H9 (cell line): ENCODE results near the gene NCKAP5L. TPM values are rescaled to one million over a fixed set of nuclear protein-coding genes. Genes with fewer than 3 reads are reported as not detected.

ENCODE experiments used
- DNase-seq: peaks from one replicate; pipeline ENCODE4 v3.0.0-alpha.2; 2017
- H2AFZ ChIP-seq: one replicate; pipeline ENCODE4 v1.6.1; 2013; ENCODE audit warnings: mild to moderate bottlenecking, low read length, control low read depth, moderate library complexity
- H2AK5ac ChIP-seq: 2 replicates; pipeline ENCODE4 v1.6.1; 2013; ENCODE audit warnings: low read length, control low read depth, mixed read lengths; ENCODE audit not compliant: insufficient read length
- H2BK120ac ChIP-seq: one replicate; pipeline ENCODE4 v1.6.1; 2013; ENCODE audit warnings: low read depth, mild to moderate bottlenecking, low read length, control low read depth, inconsistent platforms; ENCODE audit not compliant: poor library complexity, severe bottlenecking
- H2BK12ac ChIP-seq: 2 replicates; pipeline ENCODE4 v1.6.1; 2013; ENCODE audit warnings: low read length, control low read depth, mixed read lengths, low read depth; ENCODE audit not compliant: insufficient read length
- H2BK15ac ChIP-seq: 2 replicates; pipeline ENCODE4 v1.6.1; 2013; ENCODE audit warnings: low read depth, low read length, control low read depth
- H2BK20ac ChIP-seq: one replicate; pipeline ENCODE4 v1.6.1; 2013; ENCODE audit warnings: low read depth, mild to moderate bottlenecking, low read length, control low read depth, inconsistent platforms; ENCODE audit not compliant: poor library complexity, severe bottlenecking
- H2BK5ac ChIP-seq: 2 replicates; pipeline ENCODE4 v1.6.1; 2013; ENCODE audit warnings: low read length, control low read depth, mixed read lengths; ENCODE audit not compliant: insufficient read length
- H3K14ac ChIP-seq: 2 replicates; pipeline ENCODE4 v1.6.1; 2013; ENCODE audit warnings: low read length, control low read depth; ENCODE audit not compliant: insufficient read depth
- H3K18ac ChIP-seq: 2 replicates; pipeline ENCODE4 v1.6.1; 2013; ENCODE audit warnings: low read depth, mild to moderate bottlenecking, mixed read lengths, low read length, control low read depth; ENCODE audit not compliant: insufficient read length
- H3K23ac ChIP-seq: 2 replicates; pipeline ENCODE4 v1.6.1; 2013; ENCODE audit warnings: low read length, control low read depth, mixed read lengths, low read depth; ENCODE audit not compliant: insufficient read length
- H3K23me2 ChIP-seq: 2 replicates; pipeline ENCODE4 v1.6.1; 2013; ENCODE audit warnings: low read depth, mild to moderate bottlenecking, mixed read lengths, low read length, control low read depth; ENCODE audit not compliant: insufficient read length, poor library complexity, severe bottlenecking
- H3K27ac ChIP-seq: 2 replicates; pipeline ENCODE4 v1.5.1; 2013; ENCODE audit warnings: low read length, control low read depth, mixed read lengths, low read depth; ENCODE audit not compliant: insufficient read length
- H3K27me3 ChIP-seq: 2 replicates; pipeline ENCODE4 v1.6.1; 2013; ENCODE audit warnings: low read length, control low read depth, inconsistent platforms; ENCODE audit not compliant: insufficient read depth
- H3K4ac ChIP-seq: 2 replicates; pipeline ENCODE4 v1.6.1; 2013; ENCODE audit warnings: low read depth, mild to moderate bottlenecking, control low read depth, inconsistent platforms, low read length, moderate library complexity
- H3K4me1 ChIP-seq: 2 replicates; pipeline ENCODE4 v1.6.1; 2013; ENCODE audit warnings: low read length, control low read depth, inconsistent platforms; ENCODE audit not compliant: insufficient read depth
- H3K4me2 ChIP-seq: 2 replicates; pipeline ENCODE4 v1.6.1; 2013; ENCODE audit warnings: low read length, control low read depth, mixed read lengths; ENCODE audit not compliant: insufficient read length, insufficient read depth
- H3K56ac ChIP-seq: 2 replicates; pipeline ENCODE4 v1.6.1; 2013; ENCODE audit warnings: low read depth, mild to moderate bottlenecking, mixed read lengths, low read length, control low read depth; ENCODE audit not compliant: insufficient read length
- H3K79me1 ChIP-seq: 2 replicates; pipeline ENCODE4 v1.6.1; 2013; ENCODE audit warnings: low read depth, mild to moderate bottlenecking, moderate library complexity, low read length, control low read depth, inconsistent platforms; ENCODE audit not compliant: insufficient read depth, poor library complexity, severe bottlenecking
- H3K79me2 ChIP-seq: 2 replicates; pipeline ENCODE4 v1.6.1; 2013; ENCODE audit warnings: low read length, control low read depth, inconsistent platforms; ENCODE audit not compliant: insufficient read depth
- H3K9ac ChIP-seq: 2 replicates; pipeline ENCODE4 v1.6.1; 2013; ENCODE audit warnings: low read length, control low read depth, mixed read lengths; ENCODE audit not compliant: insufficient read length; ENCODE audit errors: extremely low read depth
- H3K9me3 ChIP-seq: one replicate; pipeline ENCODE4 v1.6.1; 2013; ENCODE audit warnings: low read depth, low read length, inconsistent platforms; ENCODE audit not compliant: control insufficient read depth
- H3T11ph ChIP-seq: one replicate; pipeline ENCODE4 v1.6.1; 2013; ENCODE audit warnings: mild to moderate bottlenecking, low read length, control low read depth, inconsistent platforms
- H4K20me1 ChIP-seq: one replicate; pipeline ENCODE4 v1.6.1; 2013; ENCODE audit not compliant: control insufficient read depth, insufficient read length, insufficient read depth
- H4K5ac ChIP-seq: 2 replicates; pipeline ENCODE4 v1.6.1; 2013; ENCODE audit warnings: low read depth, mild to moderate bottlenecking, mixed read lengths, low read length, control low read depth; ENCODE audit not compliant: insufficient read length
- H4K8ac ChIP-seq: replicated peaks from 2 replicates; pipeline ENCODE4 v1.6.1; 2013; ENCODE audit warnings: low read length, control low read depth, mixed read lengths, low read depth; ENCODE audit not compliant: insufficient read length
- H4K91ac ChIP-seq: 2 replicates; pipeline ENCODE4 v1.6.1; 2013; ENCODE audit warnings: low read depth, mild to moderate bottlenecking, moderate library complexity, mixed read lengths, low read length, control low read depth; ENCODE audit not compliant: insufficient read length
- H3K27ac Mint-ChIP-seq, 3 experiments: 2 replicates in 2 of 3; 3 replicates in 1 of 3; pipeline ENCODE4 v1.8.0; 2020 to 2021; ENCODE audit warnings: mixed read lengths in 3 of 3, mild to moderate bottlenecking in 1 of 3, moderate library complexity in 1 of 3
- H3K27me3 Mint-ChIP-seq: 2 replicates; pipeline ENCODE4 v1.8.0; 2021; ENCODE audit warnings: low read depth, mild to moderate bottlenecking, moderate library complexity, mixed read lengths
- H3K36me3 Mint-ChIP-seq, 3 experiments: 2 replicates in 2 of 3; 3 replicates in 1 of 3; pipeline ENCODE4 v1.8.0; 2020 to 2021; ENCODE audit warnings: low read depth in 3 of 3, mixed read lengths in 3 of 3; ENCODE audit not compliant: insufficient read depth in 1 of 3
- H3K4me1 Mint-ChIP-seq, 2 experiments: 2 replicates each; pipeline ENCODE4 v1.8.0; 2020; ENCODE audit warnings: mixed read lengths in 2 of 2
- H3K4me3 Mint-ChIP-seq, 2 experiments: 2 replicates in 1 of 2; 3 replicates in 1 of 2; pipeline ENCODE4 v1.8.0; 2020 to 2021; ENCODE audit warnings: mild to moderate bottlenecking in 2 of 2, mixed read lengths in 2 of 2, moderate library complexity in 1 of 2
- H3K9me3 Mint-ChIP-seq, 2 experiments: 2 replicates in 1 of 2; 3 replicates in 1 of 2; pipeline ENCODE4 v1.8.0; 2020; ENCODE audit warnings: mild to moderate bottlenecking in 2 of 2, mixed read lengths in 2 of 2, moderate library complexity in 1 of 2
- WGBS: extraction: QIAGEN DNeasy Blood & Tissue Kit; methylation state at CpG from one replicate; pipeline ENCODE4 v1.1.7; 2013; ENCODE audit warnings: missing lambda C conversion rate, low lambda C conversion rate, mixed read lengths; ENCODE audit not compliant: insufficient read length; ENCODE audit errors: extremely low coverage; 5-methylcytosine and 5-hydroxymethylcytosine counted together
- total RNA-seq: library from RNA; stranded (reverse); gene quantifications from 2 replicates; pipeline ENCODE4 v1.2.1, GENCODE V29; 2021
- TF ChIP-seq, protein P1 (sequence below): fragments of 200-600 bp; sonication (generic); conservative IDR thresholded peaks from 3 replicates; pipeline ENCODE4 v1.8.0; 2021; ENCODE audit warnings: antibody characterized with exemption, mild to moderate bottlenecking

NCKAP5L gene
- total RNA-seq, 1 experiment from 2014 or later = 27.7 TPM

DNA sequence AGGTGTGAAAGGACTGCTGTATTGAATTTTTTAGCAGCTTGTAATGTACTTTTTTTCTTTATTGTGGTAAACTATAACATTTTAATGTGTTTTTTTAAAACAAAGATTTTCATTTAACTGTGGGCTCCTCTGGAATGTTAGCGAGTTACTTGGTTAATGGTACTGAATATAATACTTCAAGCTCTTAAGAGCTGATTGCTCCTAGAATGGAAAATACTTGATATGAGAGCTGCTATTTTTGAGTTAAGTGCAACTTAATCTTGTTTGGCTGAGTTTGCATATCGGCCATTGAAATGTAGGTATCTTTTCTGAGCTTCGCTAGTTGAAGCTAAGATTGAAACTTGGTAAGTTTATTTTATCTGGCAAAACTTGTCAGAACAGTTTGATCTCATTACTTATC lies 79.4 kb downstream of the NCKAP5L start:
- no peak overlapping the region for H4K8ac ChIP-seq
- H3K79me1 ChIP-seq = no peaks in the 10 kb centered on the region
- H3T11ph ChIP-seq = no peak overlapping the region
- no peak overlapping the region for H3K14ac ChIP-seq
- H3K27ac ChIP-seq = no peak overlapping the region
- no peak overlapping the region for H3K4me2 ChIP-seq
- H3K4me1 Mint-ChIP-seq = peaks cover 36 to 37% of the 10 kb centered on the region in 2 experiments
- no peak overlapping the region for H3K27ac Mint-ChIP-seq
- no peak overlapping the region for H2BK5ac ChIP-seq
- TF ChIP-seq, protein P1, sequence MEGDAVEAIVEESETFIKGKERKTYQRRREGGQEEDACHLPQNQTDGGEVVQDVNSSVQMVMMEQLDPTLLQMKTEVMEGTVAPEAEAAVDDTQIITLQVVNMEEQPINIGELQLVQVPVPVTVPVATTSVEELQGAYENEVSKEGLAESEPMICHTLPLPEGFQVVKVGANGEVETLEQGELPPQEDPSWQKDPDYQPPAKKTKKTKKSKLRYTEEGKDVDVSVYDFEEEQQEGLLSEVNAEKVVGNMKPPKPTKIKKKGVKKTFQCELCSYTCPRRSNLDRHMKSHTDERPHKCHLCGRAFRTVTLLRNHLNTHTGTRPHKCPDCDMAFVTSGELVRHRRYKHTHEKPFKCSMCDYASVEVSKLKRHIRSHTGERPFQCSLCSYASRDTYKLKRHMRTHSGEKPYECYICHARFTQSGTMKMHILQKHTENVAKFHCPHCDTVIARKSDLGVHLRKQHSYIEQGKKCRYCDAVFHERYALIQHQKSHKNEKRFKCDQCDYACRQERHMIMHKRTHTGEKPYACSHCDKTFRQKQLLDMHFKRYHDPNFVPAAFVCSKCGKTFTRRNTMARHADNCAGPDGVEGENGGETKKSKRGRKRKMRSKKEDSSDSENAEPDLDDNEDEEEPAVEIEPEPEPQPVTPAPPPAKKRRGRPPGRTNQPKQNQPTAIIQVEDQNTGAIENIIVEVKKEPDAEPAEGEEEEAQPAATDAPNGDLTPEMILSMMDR = no peak
- no peak overlapping the region for H3K18ac ChIP-seq
- peaks cover 50% of the 10 kb centered on the region for H3K79me2 ChIP-seq
- no peak overlapping the region for H3K56ac ChIP-seq
- no peak overlapping the region for H2BK12ac ChIP-seq
- H3K4me3 Mint-ChIP-seq = no peak overlapping the region
- H3K27me3 Mint-ChIP-seq = no peaks in the 10 kb centered on the region
- H3K36me3 Mint-ChIP-seq = peaks cover 10 to 34% (median 32%) of the 10 kb centered on the region in 3 experiments; a peak in 6 of 7 replicates
- no peaks in the 10 kb centered on the region for H3K23me2 ChIP-seq
- no peaks in the 10 kb centered on the region; the same call in 1 of the 2 replicates for H3K4me1 ChIP-seq
- no peak overlapping the region for H3K4ac ChIP-seq
- no peaks in the 10 kb centered on the region for H4K20me1 ChIP-seq
- no CpG with 5 or more reads among the region's 3 CpGs for WGBS
- no peak overlapping the region for H3K9ac ChIP-seq
- no peak overlapping the region for H2BK120ac ChIP-seq
- no peak overlapping the region for H2BK15ac ChIP-seq
- H2AFZ ChIP-seq = no peak overlapping the region
- H4K91ac ChIP-seq = no peak overlapping the region
- H3K9me3 ChIP-seq = no peaks in the 10 kb centered on the region
- no peaks in the 10 kb centered on the region for H3K9me3 Mint-ChIP-seq
- H3K23ac ChIP-seq = no peak overlapping the region
- H4K5ac ChIP-seq = no peak overlapping the region
- H2BK20ac ChIP-seq = no peak overlapping the region
- no peak for DNase-seq
- no peak overlapping the region for H2AK5ac ChIP-seq
- H3K27me3 ChIP-seq = no peaks in the 10 kb centered on the region
